Measurements from ENCODE around the gene PSPH.

DNA sequence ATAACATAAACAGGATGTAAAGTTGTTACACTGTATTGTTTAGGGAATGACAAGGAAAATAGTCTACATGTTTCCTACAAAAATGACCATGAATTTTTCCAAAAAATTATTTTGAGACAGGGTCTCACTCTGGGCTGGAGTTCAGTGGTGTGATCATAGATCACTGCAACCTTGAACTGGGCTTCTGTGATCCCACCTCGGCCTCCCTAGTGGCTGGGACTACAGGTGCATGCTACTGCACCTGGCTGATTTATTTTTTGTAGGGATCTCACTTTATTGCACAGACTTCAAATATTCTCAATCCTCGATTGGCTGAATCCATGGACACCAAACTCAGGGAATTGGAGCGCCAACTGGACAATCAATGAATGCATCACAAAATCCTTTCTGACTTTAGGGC lies 48.4 kb upstream of the PSPH start:
- TF ChIP-seq EZH2 (IDR thresholded peaks at IDR 0.05; ENCODE audit: borderline replicate concordance, low read depth, low read length, severe bottlenecking) (no peak), POLR2A (IDR thresholded peaks at IDR 0.05; ENCODE audit: low read depth, low read length) (no peak), FOS (IDR thresholded peaks at IDR 0.05; ENCODE audit: borderline replicate concordance, insufficient read depth, low read length) (no peak)
- TF ChIP-seq, protein P1, sequence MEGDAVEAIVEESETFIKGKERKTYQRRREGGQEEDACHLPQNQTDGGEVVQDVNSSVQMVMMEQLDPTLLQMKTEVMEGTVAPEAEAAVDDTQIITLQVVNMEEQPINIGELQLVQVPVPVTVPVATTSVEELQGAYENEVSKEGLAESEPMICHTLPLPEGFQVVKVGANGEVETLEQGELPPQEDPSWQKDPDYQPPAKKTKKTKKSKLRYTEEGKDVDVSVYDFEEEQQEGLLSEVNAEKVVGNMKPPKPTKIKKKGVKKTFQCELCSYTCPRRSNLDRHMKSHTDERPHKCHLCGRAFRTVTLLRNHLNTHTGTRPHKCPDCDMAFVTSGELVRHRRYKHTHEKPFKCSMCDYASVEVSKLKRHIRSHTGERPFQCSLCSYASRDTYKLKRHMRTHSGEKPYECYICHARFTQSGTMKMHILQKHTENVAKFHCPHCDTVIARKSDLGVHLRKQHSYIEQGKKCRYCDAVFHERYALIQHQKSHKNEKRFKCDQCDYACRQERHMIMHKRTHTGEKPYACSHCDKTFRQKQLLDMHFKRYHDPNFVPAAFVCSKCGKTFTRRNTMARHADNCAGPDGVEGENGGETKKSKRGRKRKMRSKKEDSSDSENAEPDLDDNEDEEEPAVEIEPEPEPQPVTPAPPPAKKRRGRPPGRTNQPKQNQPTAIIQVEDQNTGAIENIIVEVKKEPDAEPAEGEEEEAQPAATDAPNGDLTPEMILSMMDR (IDR thresholded peaks at IDR 0.05; ENCODE audit: extremely low read depth in 1 of 2, insufficient read depth in 1 of 2, low read depth in 1 of 2, low read length in 2 of 2) = no peak

All from endothelial cell of umbilical vein (primary cell).